NB4 (cell line): Measurements from ENCODE around the gene LAMA5.

Experiments used
- CTCF ChIP-seq: IDR thresholded peaks from one replicate; pipeline ENCODE4 v1.5.1; 2012; ENCODE audit warnings: low read depth, low read length
- MAX ChIP-seq: IDR thresholded peaks from 2 replicates; pipeline ENCODE4 v1.6.1; 2011; ENCODE audit warnings: low read depth, low read length

GRCh38 chr20:62282103-62282502, 85.0 kb downstream of the LAMA5 start:
- TF ChIP-seq CTCF (no peak), MAX (no peak)
